Mononuclear cell (primary cell): ENCODE measurements around the gene LY6G6D. TPM values are rescaled to one million over a fixed set of nuclear protein-coding genes. Genes with fewer than 3 reads are reported as not detected.

ENCODE experiments used
- H3K27me3 ChIP-seq: 2 replicates; pipeline ENCODE4 v1.6.0; 2011; ENCODE audit warnings: low read length, control low read depth; ENCODE audit not compliant: insufficient read depth
- H3K4me1 ChIP-seq: 2 replicates; pipeline ENCODE4 v1.5.1; 2011; ENCODE audit warnings: mild to moderate bottlenecking, low read length, control low read depth; ENCODE audit not compliant: insufficient read depth
- H3K4me3 ChIP-seq: 2 replicates; pipeline ENCODE4 v1.5.1; 2011; ENCODE audit warnings: mild to moderate bottlenecking, low read length, moderate library complexity
- H3K9me3 ChIP-seq: 2 replicates; pipeline ENCODE4 v1.5.1; 2011; ENCODE audit warnings: low read depth, mild to moderate bottlenecking, control low read depth, low read length
- total RNA-seq: library from RNA; depleted of rRNA; stranded (reverse); fragments of >200 nt; gene quantifications from one replicate; pipeline ENCODE4 v1.2.3, GENCODE V29; 2012

LY6G6D gene
- total RNA-seq, 1 donor = 1.0 TPM

DNA sequence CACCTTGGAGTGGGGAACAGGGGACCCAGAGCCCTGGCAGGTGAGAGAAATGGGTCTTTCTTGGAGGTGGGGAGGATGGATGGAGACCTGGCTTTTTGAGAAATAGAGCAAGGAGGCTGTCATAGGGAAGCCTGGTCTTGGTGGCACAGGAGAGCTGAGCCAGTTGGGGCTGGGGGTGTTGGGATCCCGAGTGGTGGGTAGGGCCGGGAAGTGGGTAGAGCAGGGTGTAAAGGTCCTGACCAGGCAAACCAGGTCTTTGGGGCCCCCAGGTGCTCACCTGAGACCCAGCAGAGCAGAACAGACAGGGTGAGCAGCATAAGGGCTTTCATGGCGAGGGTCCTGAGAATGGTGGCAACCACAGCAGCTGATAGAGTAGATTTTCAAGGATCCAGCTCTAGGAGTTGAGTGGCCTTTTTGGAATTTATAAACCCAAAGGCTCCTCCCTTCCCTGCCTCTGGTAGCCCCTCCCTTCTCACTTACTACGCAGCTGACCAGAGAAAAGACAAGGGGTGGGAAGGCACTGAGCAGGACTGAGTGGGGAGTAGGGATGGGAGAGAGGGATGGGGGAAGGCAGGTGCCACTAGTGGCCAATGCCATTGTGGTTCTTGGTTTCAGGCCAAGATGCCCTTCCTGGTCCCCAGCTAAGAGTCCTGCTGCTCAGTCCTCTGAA lies 6.3 kb downstream of the LY6G6D start, which contains the start of gene LY6G6C:
Gene LY6G6C, minus strand, starts transcription at position 396 of the 670 bp plus-strand sequence. Its CDS starts 67 bp downstream, at position 329.
- H3K9me3 ChIP-seq = no peaks in the 10 kb centered on the region
- H3K27me3 ChIP-seq = no peaks in the 10 kb centered on the region
- H3K4me1 ChIP-seq = peaks cover 14% of the 10 kb centered on the region
- no peak within 1 kb of the TSS for H3K4me3 ChIP-seq

DNA sequence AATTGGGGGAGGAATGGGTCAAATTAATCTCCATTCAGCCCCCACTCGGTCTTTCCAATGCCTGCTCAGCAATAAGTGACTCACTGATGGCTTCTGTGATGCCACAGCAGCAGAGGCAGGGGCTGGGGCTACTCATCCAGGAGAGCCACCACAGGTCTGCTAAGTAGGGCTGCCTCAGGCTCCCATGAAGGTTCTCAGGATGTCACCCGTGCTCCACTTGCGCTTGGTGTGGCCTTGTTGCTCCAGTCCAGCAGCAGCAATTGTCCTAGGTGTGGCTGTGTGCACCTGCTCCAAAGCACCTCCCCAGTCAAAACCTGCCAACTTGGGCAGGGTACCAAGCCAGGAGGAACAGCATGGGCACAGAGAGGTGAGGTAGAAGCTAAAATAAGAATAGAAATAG lies 7.0 kb downstream of the LY6G6D start:
- Histone ChIP-seq H3K9me3 (no peaks in the 10 kb centered on the region), H3K27me3 (no peaks in the 10 kb centered on the region), H3K4me1 (peaks cover 21% of the 10 kb centered on the region), H3K4me3 (no peak overlapping the region)

DNA sequence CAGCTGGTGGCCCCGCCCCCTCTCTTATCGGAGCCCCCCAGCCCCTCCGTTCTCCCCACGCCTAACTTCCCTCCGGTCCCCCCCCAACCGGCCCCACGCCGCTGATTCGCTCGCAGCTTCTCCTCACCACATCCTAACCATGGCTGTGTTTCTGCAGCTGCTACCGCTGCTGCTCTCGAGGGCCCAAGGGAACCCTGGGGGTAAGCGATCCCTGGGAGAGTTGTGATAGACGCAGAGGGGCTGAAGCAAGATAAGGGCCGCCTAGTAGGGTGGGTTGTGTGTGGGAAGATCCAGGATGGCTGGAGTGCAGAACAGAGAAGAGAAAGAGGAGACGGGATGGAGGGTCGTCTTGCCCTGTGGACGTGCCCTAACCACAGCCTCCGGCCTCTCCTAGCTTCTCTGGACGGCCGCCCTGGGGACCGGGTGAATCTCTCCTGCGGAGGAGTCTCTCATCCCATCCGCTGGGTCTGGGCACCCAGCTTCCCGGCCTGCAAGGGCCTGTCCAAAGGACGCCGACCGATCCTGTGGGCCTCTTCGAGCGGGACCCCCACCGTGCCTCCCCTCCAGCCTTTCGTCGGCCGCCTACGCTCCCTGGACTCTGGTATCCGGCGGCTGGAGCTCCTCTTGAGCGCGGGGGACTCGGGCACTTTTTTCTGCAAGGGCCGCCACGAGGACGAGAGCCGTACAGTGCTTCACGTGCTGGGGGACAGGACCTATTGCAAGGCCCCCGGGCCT lies 8.3 kb downstream of the LY6G6D start, which contains the start of gene MPIG6B:
Gene MPIG6B, plus strand, starts transcription at position 129 of the 735 bp plus-strand sequence. Its CDS starts 11 bp downstream, at position 140.
- Histone ChIP-seq H3K4me1 (peaks cover 33% of the 10 kb centered on the region), H3K4me3 (no peak within 1 kb of the TSS), H3K27me3 (no peaks in the 10 kb centered on the region), H3K9me3 (no peaks in the 10 kb centered on the region)

- Histone ChIP-seq H3K4me3 (no peak overlapping the region), H3K9me3 (no peaks in the 10 kb centered on the region), H3K4me1 (peaks cover 40% of the 10 kb centered on the region), H3K27me3 (no peaks in the 10 kb centered on the region)
Observed at GRCh38 chr6:31723980-31724691, 9.0 kb downstream of the LY6G6D start.

DNA sequence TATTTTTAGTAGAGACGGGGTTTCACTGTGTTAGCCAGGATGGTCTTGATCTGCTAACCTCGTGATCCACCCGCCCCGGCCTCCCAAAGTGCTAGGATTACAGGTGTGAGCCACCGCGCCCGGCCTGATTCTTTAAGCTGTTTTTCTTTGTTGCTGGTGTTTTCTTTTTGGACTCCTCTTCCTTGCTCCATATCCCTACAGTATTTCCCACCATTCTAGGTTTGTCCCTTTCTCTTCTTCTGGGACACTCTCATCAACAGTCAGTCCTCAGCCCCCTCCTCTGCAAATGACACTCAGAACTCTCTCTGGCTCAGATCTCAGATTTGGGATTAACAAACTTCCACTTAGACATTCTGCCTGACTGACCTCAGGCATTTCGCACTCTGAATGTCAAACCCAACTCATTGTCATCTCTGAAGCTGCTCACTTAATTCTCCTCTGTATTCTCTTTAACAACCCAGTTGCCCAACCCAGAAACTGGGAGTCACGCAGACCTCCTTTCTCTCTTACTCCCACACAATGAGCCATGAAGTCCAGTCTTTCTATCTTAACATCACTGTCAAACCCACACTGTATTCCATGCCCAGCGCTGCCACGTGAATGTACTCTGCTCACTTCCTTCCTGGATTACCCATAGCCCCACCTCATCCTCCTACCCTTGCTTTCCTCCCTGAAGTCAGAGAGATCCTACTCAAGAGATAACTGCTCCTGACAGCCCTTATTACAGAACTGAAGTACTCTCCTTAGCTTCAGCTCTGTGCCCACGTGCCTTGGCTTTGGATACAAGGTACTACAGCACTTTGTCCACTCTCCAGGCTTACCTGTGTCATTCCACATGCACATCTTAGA lies 10.6 kb downstream of the LY6G6D start:
- Histone ChIP-seq H3K9me3 (no peaks in the 10 kb centered on the region), H3K4me1 (peaks cover 56% of the 10 kb centered on the region), H3K4me3 (no peak overlapping the region), H3K27me3 (no peaks in the 10 kb centered on the region)

- Histone ChIP-seq H3K9me3 (no peaks in the 10 kb centered on the region), H3K27me3 (no peaks in the 10 kb centered on the region), H3K4me1 (peaks cover 64% of the 10 kb centered on the region), H3K4me3 (no peak overlapping the region)
Observed at GRCh38 chr6:31727034-31727716, 12.0 kb downstream of the LY6G6D start.

DNA sequence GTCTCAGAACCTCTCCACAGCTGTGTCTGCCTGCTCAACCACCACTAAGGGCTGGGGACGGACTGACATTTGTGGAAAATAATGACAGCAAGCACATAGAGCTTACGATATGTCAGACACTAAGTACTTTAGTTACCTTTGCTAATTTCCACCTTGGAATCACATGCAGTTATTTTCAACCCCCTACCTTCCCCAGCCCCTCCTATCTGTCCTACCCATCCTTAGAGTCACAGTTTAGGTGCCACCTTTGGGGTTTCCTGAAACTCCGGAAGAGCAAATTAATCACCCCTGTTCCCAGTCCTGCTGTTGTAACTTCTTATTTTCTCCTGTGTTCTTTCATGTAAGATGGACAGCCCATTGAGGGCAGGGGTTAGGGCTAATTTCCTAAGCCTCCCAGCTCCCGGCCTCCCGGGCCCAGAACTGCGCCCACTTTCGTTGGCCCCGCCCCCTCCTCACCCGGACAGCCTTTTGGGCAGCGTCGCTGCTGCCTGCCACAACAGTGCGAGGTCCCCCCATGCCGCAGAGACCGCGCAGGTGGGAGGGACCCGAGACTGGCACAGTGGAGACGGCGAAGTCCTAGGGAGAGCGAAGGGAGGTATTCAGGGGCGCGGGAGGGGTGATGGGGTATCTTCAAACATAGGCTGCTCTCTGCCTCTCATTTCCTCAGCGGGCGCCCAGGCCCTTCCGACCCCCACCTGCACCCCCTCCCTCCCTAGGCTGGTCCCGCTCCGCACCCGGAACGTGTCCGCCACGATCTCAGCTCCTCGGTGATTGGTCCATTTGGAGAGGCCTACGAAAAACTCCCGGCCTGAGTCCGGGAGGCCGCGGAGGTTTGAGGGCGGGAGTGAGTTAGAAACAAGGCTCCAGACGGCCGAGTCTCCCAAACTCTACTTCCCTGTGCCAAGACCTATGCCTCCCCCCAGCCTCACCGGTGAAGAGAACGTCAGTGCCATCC lies 12.8 kb downstream of the LY6G6D start:
- Histone ChIP-seq H3K4me1 (peaks cover 71% of the 10 kb centered on the region), H3K4me3 (no peak overlapping the region), H3K27me3 (no peaks in the 10 kb centered on the region), H3K9me3 (no peaks in the 10 kb centered on the region)

GRCh38 chr6:31728767-31729514 lies 13.8 kb downstream of the LY6G6D start, which contains the start of gene DDAH2:
Gene DDAH2 (minus strand): TSS chr6:31729299. CDS start chr6:31729161, 138 bp downstream.
- Histone ChIP-seq H3K4me3 (peak within 1 kb of the TSS; percentile 73), H3K27me3 (no peaks in the 10 kb centered on the region), H3K4me1 (peaks cover 77% of the 10 kb centered on the region), H3K9me3 (no peaks in the 10 kb centered on the region)

DNA sequence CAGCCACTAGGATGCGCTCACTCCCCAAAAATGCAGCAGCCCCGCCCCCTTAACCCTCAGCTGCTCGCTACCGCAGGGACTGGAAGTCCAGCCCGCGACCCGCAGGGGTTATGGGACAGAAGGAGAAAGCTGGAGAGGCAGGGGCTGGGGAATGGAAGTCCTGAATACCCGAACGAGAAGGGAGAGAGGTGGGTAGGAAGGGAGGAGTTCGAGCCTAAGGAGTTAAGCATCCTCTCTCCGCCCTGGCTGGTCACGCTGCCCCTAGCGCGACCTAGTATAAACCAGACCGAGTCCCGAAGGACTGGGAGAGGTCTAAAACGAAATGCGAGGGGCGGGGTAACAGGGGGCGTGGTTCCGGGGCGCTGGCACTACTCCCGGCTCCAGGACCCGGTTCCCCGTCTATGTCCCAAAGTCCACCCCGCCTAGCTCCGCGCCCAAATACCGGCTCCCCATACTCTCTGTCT lies 14.4 kb downstream of the LY6G6D start:
- peaks cover 83% of the 10 kb centered on the region for H3K4me1 ChIP-seq
- H3K4me3 ChIP-seq = peak overlapping the region; percentile 73
- H3K27me3 ChIP-seq = no peaks in the 10 kb centered on the region
- H3K9me3 ChIP-seq = no peaks in the 10 kb centered on the region

DNA sequence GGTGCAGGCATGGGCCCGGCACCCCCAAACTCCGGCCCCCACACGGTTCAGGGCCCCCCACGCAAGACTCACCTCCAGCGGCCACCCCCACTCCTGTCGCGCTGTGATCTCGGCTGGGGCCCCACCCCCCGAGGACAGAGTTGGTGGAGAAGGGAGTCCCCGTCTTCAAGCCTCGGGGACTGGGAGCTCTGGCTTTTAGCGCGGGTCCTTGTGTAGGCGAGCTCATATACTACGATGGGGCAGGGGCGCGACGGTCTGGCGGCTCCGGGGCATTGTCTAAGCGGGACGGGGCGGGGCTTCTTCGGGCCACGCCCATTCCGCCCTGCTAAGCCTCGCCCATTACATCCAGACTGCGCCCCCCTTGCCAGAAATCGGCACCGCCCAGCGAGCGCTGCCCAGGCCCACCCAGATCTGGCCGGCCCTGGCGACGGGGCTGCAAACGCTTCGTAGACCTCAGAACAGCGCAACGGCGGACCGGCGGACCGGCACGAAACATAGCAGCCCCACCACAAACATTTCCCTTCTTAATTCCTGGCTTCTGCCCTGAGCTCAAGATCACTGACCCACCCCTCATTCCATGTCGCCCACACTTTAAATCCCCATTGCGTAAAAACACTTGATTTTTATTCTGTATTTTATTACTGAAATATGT lies 15.0 kb downstream of the LY6G6D start:
- Histone ChIP-seq H3K4me3 (peak overlapping the region; percentile 73), H3K27me3 (no peaks in the 10 kb centered on the region), H3K4me1 (peaks cover 85% of the 10 kb centered on the region), H3K9me3 (no peaks in the 10 kb centered on the region)

DNA sequence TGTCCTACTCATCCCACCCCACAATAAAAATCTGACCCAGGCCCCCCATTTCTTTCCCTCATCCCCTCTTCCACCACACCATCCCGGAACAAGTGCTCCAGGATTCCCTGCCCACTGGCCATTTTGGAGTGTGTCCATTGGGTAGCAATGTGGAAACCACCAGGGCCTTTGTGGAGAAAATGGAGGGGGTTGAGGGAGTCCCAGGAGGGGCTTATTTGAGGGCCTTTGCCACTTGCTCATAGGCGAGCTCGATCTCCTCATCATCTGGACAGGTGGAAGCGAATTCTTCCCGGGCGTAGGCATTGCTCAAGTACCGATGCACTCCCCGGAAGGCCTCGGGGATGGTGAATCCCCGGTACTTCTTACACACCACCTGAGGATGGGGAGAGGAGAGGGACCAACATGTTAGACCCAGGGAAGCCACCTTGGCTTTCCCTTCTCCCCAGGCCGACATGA lies 15.5 kb downstream of the LY6G6D start:
- H3K27me3 ChIP-seq = no peaks in the 10 kb centered on the region
- H3K4me1 ChIP-seq = peaks cover 83% of the 10 kb centered on the region
- no peak overlapping the region for H3K4me3 ChIP-seq
- no peaks in the 10 kb centered on the region for H3K9me3 ChIP-seq

DNA sequence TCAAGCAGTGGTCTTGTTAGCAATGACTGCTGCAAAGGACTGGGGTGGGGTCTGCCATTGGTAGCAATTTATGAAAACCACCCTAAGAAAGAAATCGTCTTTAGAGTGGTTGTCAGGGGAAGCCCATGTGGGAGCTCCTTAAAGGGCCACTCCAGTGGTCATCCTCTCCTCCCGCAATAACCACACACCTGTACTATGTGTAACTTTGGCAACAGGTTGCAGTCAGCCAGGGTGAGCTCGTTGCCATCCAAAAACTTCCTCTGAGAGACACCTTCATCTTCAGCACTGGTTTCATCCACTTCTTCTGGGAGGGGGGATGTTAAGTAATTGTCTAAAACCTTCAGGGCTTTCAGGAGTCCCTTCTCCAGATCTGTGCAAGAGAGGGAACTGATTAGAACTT lies 16.9 kb downstream of the LY6G6D start:
- H3K4me1 ChIP-seq = peaks cover 77% of the 10 kb centered on the region
- H3K4me3 ChIP-seq = no peak overlapping the region
- no peaks in the 10 kb centered on the region for H3K27me3 ChIP-seq
- H3K9me3 ChIP-seq = no peaks in the 10 kb centered on the region
